ENCODE results near the gene OR14C36.
"Not testable (repeated sequence)": the region's sequence is repeated elsewhere in the genome, so short reads cannot be mapped to it uniquely, and the experiment has no call there.

OR14C36 gene

GRCh38 chr1:248348475-248348874, at the start of gene OR14C36:
Gene OR14C36, plus strand, starts transcription at chr1:248348775. Its CDS starts 0 bp downstream, at chr1:248348775.
- DNase-seq, result no peak

GRCh38 chr1:248303324-248303723, 45.3 kb upstream of the OR14C36 start, which contains the start of gene OR2T12:
Gene OR2T12, minus strand, starts transcription at chr1:248303424. Its CDS starts 7,846 bp downstream, at chr1:248295578.
- DNase-seq, result no peak

DNA sequence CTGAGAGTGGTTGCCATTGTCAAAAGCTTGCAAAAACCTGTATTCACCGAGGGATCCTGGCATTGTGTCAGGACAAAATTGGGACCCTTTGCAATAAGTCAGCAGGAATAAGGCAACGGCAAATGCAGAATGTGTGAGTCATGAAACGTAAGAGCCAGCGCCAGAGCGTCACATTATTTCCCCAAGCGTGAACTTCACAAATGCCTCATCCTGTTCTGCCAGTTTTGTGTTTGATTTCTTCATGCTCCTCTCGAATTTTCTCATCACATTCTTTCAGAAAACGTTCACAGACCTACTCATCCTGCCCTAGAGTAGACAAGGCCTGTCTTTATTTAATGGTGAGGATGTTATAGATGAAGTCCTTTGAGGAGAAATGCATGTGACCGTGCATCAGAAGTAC, 42.9 kb upstream of the OR14C36 start:
- DNase-seq, result not testable (repeated sequence)

- DNase-seq, result no peak
These were observed 42.5 kb upstream of the OR14C36 start for GRCh38 chr1:248306103-248306502.

- not testable (repeated sequence) for DNase-seq
These were observed 41.8 kb upstream of the OR14C36 start for GRCh38 chr1:248306740-248307139.

DNA sequence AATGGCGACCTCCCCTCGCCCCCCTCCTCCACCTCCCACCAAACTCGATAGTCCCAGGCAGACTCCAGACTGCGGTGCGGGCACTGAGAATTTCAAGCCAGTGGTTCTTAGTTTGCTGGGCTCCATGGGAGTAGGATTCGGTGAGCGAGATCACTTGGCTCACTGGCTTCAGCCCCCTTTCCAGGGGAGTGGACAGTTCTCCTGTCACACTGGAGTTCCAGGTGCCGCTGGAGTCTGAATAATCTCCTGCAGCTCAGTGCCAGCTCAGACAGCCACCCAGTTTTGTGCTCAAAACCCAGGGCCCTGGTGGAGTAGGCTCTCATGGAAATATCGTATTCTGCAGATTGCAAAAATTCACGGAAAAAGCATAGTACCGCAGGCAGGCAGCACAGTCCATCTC, 31.8 kb upstream of the OR14C36 start:
- no peak for DNase-seq

- no peak for DNase-seq
These were observed 24.1 kb upstream of the OR14C36 start, which contains the start of gene OR2M7 for GRCh38 chr1:248324468-248324867. Gene OR2M7, minus strand, starts transcription at chr1:248324568. Its CDS starts 0 bp downstream, at chr1:248324568.

- DNase-seq, result no peak
These were observed 5.1 kb upstream of the OR14C36 start for GRCh38 chr1:248343451-248343850.

GRCh38 chr1:248359415-248359814, 10.8 kb downstream of the OR14C36 start:
- no peak for DNase-seq

DNA sequence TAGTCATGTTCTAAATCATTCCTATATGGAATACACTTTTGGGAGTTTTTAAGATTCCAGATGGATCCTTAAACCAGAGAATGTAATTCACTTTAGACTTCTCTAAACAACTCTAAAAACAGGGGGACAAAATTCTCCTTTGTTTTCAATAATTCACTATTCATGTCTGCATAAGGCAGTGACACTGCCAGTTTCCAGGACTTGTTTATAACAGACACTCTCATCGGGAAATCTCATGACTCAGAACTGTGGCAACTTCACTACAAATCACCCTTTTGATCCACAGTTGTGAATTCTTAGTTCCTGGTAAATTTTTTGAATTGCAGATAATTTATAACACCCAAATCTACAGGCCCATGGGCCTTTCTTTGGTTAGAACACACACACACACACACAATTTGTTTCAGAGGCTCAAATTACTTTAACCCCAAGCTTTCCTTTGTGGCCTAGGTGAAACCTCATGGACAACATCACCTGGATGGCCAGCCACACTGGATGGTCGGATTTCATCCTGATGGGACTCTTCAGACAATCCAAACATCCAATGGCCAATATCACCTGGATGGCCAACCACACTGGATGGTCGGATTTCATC, 12.6 kb downstream of the OR14C36 start, which contains the start of gene OR2T4:
TSS of gene OR2T4 (plus strand) at position 545 of the 595 bp plus-strand sequence. CDS start at position 545, 0 bp downstream.
- DNase-seq, result no peak

GRCh38 chr1:248366609-248367008, 18.0 kb downstream of the OR14C36 start:
- no peak for DNase-seq

DNA sequence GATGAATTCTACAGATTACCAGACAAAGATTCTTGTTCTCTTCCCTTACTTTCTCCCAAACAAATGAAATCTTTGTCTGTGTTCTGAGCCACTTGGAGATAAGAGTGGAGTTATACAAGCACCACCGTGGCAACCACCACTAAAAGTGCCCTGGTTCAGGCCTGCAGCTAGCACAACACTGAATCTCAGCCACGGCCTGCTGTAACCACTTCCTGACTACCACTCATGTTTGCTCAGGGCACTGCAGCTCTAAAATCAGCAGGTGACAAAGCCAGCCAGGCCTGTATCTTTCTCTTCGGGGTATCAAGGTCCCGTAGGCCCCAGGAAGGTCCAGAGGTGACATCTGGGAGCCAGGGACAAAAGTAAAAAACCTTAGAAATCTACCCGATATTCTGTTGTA, 23.8 kb downstream of the OR14C36 start:
- no peak for DNase-seq

DNA sequence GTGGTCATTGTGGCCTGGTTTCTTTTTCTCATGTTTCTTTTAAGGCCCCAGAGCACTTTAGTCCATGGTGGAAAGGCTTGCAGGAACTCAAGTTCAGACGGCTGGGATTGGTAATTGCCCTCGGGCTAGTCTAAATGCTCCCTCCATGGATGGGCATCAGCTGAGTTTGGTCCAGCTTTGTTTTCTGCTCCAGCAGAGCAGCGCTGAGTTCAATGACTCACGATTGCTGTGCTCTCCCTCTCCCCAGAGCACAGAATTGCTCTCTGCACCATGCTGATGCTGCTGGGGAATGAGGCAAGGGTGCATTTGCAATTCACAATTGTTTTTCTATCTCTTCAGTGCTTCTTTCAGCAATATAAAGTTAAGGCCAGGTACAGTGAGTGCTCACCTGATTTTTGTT, 25.2 kb downstream of the OR14C36 start:
- DNase-seq, result no peak

- DNase-seq, result no peak
These were observed 26.9 kb downstream of the OR14C36 start, which contains the start of gene OR2T6 for GRCh38 chr1:248375446-248375845. Gene OR2T6, plus strand, starts transcription at chr1:248375746. Its CDS starts 11,863 bp downstream, at chr1:248387609.

- no peak for DNase-seq
These were observed 28.3 kb downstream of the OR14C36 start for GRCh38 chr1:248376916-248377315.

DNA sequence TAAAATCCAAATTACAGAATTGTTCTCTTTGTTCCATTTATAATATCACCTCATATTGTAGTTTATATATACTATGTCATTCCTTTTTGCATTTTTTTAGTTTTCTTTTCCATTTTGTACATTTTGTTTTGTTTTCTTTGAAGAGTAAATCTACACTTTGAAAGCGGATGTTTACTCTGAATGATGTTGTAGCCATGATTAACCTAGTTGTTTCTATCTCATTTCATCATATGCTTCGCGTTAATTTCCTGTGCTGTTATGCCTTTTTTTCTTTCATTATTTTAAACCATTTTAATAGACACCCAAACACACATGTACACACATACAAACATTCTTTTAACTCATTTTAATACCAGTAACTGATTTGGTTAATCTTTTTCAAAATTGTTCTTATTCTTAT, 32.3 kb downstream of the OR14C36 start:
- DNase-seq, result no peak

- DNase-seq, result no peak
These were observed 39.9 kb downstream of the OR14C36 start for GRCh38 chr1:248388426-248388825.

GRCh38 chr1:248393050-248393449, 44.5 kb downstream of the OR14C36 start:
- no peak for DNase-seq

Measured in activated naive CD4-positive, alpha-beta T cell (primary cell).